GM21381 (cell line): Measurements from ENCODE around the gene TTC34.
"Not testable (repeated sequence)": the region's sequence is repeated elsewhere in the genome, so short reads cannot be mapped to it uniquely, and the experiment has no call there.

Experiments used
- ATAC-seq: cut with Tn5 transposase; IDR thresholded peaks from one replicate; pipeline ENCODE4 v1.9.1; 2021; ENCODE audit warnings: mild to moderate bottlenecking, moderate library complexity; ENCODE audit not compliant: unreplicated experiment

TTC34 gene

GRCh38 chr1:2799811-2800663 lies 1.5 kb downstream of the TTC34 start:
- no peak for ATAC-seq

- not testable (repeated sequence) for ATAC-seq
Measured at GRCh38 chr1:2798958-2799357, 2.5 kb downstream of the TTC34 start.

- ATAC-seq, result no peak
Measured at GRCh38 chr1:2797741-2798016, 3.8 kb downstream of the TTC34 start.

GRCh38 chr1:2796890-2797740 lies 4.4 kb downstream of the TTC34 start:
- no peak for ATAC-seq

GRCh38 chr1:2795926-2796325 lies 5.6 kb downstream of the TTC34 start:
- ATAC-seq, result no peak

- no peak for ATAC-seq
Measured at GRCh38 chr1:2791027-2791760, 10.3 kb downstream of the TTC34 start.

- no peak for ATAC-seq
Measured at GRCh38 chr1:2789986-2790581, 11.4 kb downstream of the TTC34 start.

- ATAC-seq, result no peak
Measured at GRCh38 chr1:2789164-2789985, 12.1 kb downstream of the TTC34 start.

GRCh38 chr1:2788506-2789163 lies 12.9 kb downstream of the TTC34 start:
- ATAC-seq, result no peak

GRCh38 chr1:2787163-2787911 lies 14.2 kb downstream of the TTC34 start:
- ATAC-seq, result no peak

GRCh38 chr1:2786329-2787162 lies 14.9 kb downstream of the TTC34 start:
- ATAC-seq, result no peak

- ATAC-seq, result no peak
Measured at GRCh38 chr1:2785631-2786328, 15.7 kb downstream of the TTC34 start.

- no peak for ATAC-seq
Measured at GRCh38 chr1:2784854-2785630, 16.5 kb downstream of the TTC34 start.

GRCh38 chr1:2783435-2784397 lies 17.8 kb downstream of the TTC34 start:
- no peak for ATAC-seq

GRCh38 chr1:2783069-2783434 lies 18.4 kb downstream of the TTC34 start:
- ATAC-seq, result no peak

GRCh38 chr1:2781627-2782026 lies 19.9 kb downstream of the TTC34 start:
- ATAC-seq, result no peak
